HTERT RPE-1 (cell line): ENCODE measurements around the gene GFI1B.

Source experiments
- in situ Hi-C: fragments of 300-500 bp; cut with MboI; formaldehyde crosslinking; loops from 4 replicates; pipeline ENCODE4 v1.14.3; 2020; ENCODE audit warnings: low sequenced_read_pairs

The GFI1B gene

GRCh38 chr9:132978451-132979131 is at the start of gene GFI1B:
GFI1B (plus strand) TSS chr9:132978694; CDS start chr9:132986679, 7,985 bp downstream.
- in situ Hi-C loops = no loop called here

- in situ Hi-C loops = no loop called here
These were observed 47.2 kb upstream of the GFI1B start for GRCh38 chr9:132931178-132931735.

- in situ Hi-C loops = no loop called here
These were observed 43.5 kb upstream of the GFI1B start for GRCh38 chr9:132935026-132935425.

GRCh38 chr9:132937463-132937901 is 41.0 kb upstream of the GFI1B start:
- in situ Hi-C loops = no loop called here

- in situ Hi-C loops = no loop called here
These were observed 39.3 kb upstream of the GFI1B start for GRCh38 chr9:132939169-132939568.

GRCh38 chr9:132942541-132943182 is 35.8 kb upstream of the GFI1B start:
- in situ Hi-C loops = no loop called here

- in situ Hi-C loops = no loop called here
These were observed 34.7 kb upstream of the GFI1B start for GRCh38 chr9:132943651-132944293.

- in situ Hi-C loops = no loop called here
These were observed 34.0 kb upstream of the GFI1B start, which contains the start of gene TSC1 for GRCh38 chr9:132944294-132945185. TSC1 (minus strand) TSS chr9:132944616; CDS start chr9:132928872, 15,744 bp downstream.

- in situ Hi-C loops = no loop called here
These were observed 33.0 kb upstream of the GFI1B start for GRCh38 chr9:132945186-132946130.

GRCh38 chr9:132946211-132946610 is 32.3 kb upstream of the GFI1B start:
- in situ Hi-C loops = no loop called here

- in situ Hi-C loops = no loop called here
These were observed 31.7 kb upstream of the GFI1B start for GRCh38 chr9:132946631-132947295.

GRCh38 chr9:132947756-132948155 is 30.7 kb upstream of the GFI1B start:
- in situ Hi-C loops = no loop called here

GRCh38 chr9:132948482-132949050 is 29.9 kb upstream of the GFI1B start:
- in situ Hi-C loops = no loop called here

GRCh38 chr9:132949709-132950108 is 28.8 kb upstream of the GFI1B start:
- in situ Hi-C loops = no loop called here

GRCh38 chr9:132955123-132955522 is 23.4 kb upstream of the GFI1B start:
- in situ Hi-C loops = no loop called here

- in situ Hi-C loops = no loop called here
These were observed 22.7 kb upstream of the GFI1B start for GRCh38 chr9:132955768-132956167.

GRCh38 chr9:132957805-132958204 is 20.7 kb upstream of the GFI1B start:
- in situ Hi-C loops = no loop called here

- in situ Hi-C loops = no loop called here
These were observed 17.5 kb upstream of the GFI1B start for GRCh38 chr9:132961002-132961401.

GRCh38 chr9:132965478-132965877 is 13.0 kb upstream of the GFI1B start:
- in situ Hi-C loops = no loop called here
